CD4-positive, CD25-positive, alpha-beta regulatory T cell (primary cell): ENCODE data around the gene DAAM1. TPM values are rescaled to one million over a fixed set of nuclear protein-coding genes. Genes with fewer than 3 reads are reported as not detected.
A peak's percentile ranks its signal among the peaks of the same experiment; 100 is the strongest.

Experiments used
- ATAC-seq, 2 donors: fragments of 150-1000 bp; cut with Tn5 transposase; one replicate each; pipeline ENCODE4 v1.10.0; 2021; ENCODE audit warnings: low read depth in 2 of 2, moderate number of reproducible peaks in 2 of 2, moderate library complexity in 1 of 2
- DNase-seq, 3 donors: peaks; one replicate each; pipeline versions ENCODE4 v3.0.0 to v3.0.0-alpha.2; 2012 to 2022; ENCODE audit warnings: mixed read lengths in 1 of 3
- H3K27ac ChIP-seq: one replicate; pipeline ENCODE4 v1.7.0; 2013; ENCODE audit warnings: mild to moderate bottlenecking, low read length; ENCODE audit not compliant: insufficient read depth, poor library complexity, severe bottlenecking
- H3K27me3 ChIP-seq: one replicate; pipeline ENCODE4 v1.7.0; 2013; ENCODE audit warnings: low read length; ENCODE audit not compliant: control insufficient read depth, insufficient read depth
- H3K36me3 ChIP-seq: one replicate; pipeline ENCODE4 v1.7.0; 2013; ENCODE audit warnings: mild to moderate bottlenecking, low read length, moderate library complexity; ENCODE audit not compliant: control insufficient read depth, insufficient read depth
- H3K4me1 ChIP-seq: 2 replicates; pipeline ENCODE4 v1.7.0; 2013; ENCODE audit warnings: mild to moderate bottlenecking, low read length; ENCODE audit not compliant: insufficient read depth, control insufficient read depth, poor library complexity, severe bottlenecking
- H3K4me3 ChIP-seq: one replicate; pipeline ENCODE4 v1.7.0; 2013; ENCODE audit warnings: low read depth, mild to moderate bottlenecking, low read length, moderate library complexity
- H3K9me3 ChIP-seq, 2 experiments: 1 replicate in 1 of 2; 2 replicates in 1 of 2; pipeline ENCODE4 v1.7.0; 2013; ENCODE audit warnings: low read length in 2 of 2, mild to moderate bottlenecking in 1 of 2, moderate library complexity in 1 of 2; ENCODE audit not compliant: control insufficient read depth in 2 of 2
- H3K27ac Mint-ChIP-seq, 3 donors: one replicate each; pipeline ENCODE4 v1.8.0; 2020 to 2022; ENCODE audit warnings: mild to moderate bottlenecking in 3 of 3, mixed read lengths in 3 of 3, moderate library complexity in 2 of 3
- H3K27me3 Mint-ChIP-seq: one replicate; pipeline ENCODE4 v1.8.0; 2022; ENCODE audit warnings: mild to moderate bottlenecking, mixed read lengths
- H3K36me3 Mint-ChIP-seq: one replicate; pipeline ENCODE4 v1.8.0; 2020; ENCODE audit warnings: mixed read lengths
- H3K4me1 Mint-ChIP-seq, 4 donors: one replicate each; pipeline ENCODE4 v1.8.0; 2020 to 2022; ENCODE audit warnings: mixed read lengths in 4 of 4, mild to moderate bottlenecking in 1 of 4
- H3K4me3 Mint-ChIP-seq, 4 donors: one replicate each; pipeline ENCODE4 v1.8.0; 2020 to 2022; ENCODE audit warnings: mild to moderate bottlenecking in 4 of 4, mixed read lengths in 4 of 4, moderate library complexity in 3 of 4
- H3K9me3 Mint-ChIP-seq, 7 donors: one replicate each; pipeline ENCODE4 v1.8.0; 2020 to 2022; ENCODE audit warnings: mixed read lengths in 7 of 7, mild to moderate bottlenecking in 3 of 7, moderate library complexity in 2 of 7
- polyA plus RNA-seq, 4 donors: library from polyadenylated mRNA; unstranded; fragments of 300-500 nt; fragmentation: Illumina TruSeq; gene quantifications; one replicate each; pipeline ENCODE4 v1.2.3, GENCODE V29; 2021
- total RNA-seq: library from RNA; stranded (reverse); gene quantifications from one replicate; pipeline ENCODE4 v1.2.3, GENCODE V29; 2022

Gene DAAM1
- total and polyA plus RNA-seq, 5 donors from 2014 or later = 6.1 to 36.5 (median 11.2) TPM

GRCh38 chr14:59262717-59263454 is 74.4 kb downstream of the DAAM1 start:
- Mint-ChIP-seq H3K9me3 (peaks cover 0 to 3% (median 0%) of the 10 kb centered on the region in 7 donors), H3K27me3 (no peaks in the 10 kb centered on the region), H3K4me3 (no peak overlapping the region), H3K36me3 (peaks cover 39% of the 10 kb centered on the region), H3K4me1 (peaks cover 5 to 15% (median 11%) of the 10 kb centered on the region in 4 donors), H3K27ac (no peak overlapping the region)
- DNase-seq (no peak), ATAC-seq (no peak)
- Histone ChIP-seq H3K27me3 (no peaks in the 10 kb centered on the region), H3K36me3 (peaks cover 6% of the 10 kb centered on the region), H3K4me3 (no peak overlapping the region), H3K9me3 (no peaks in the 10 kb centered on the region), H3K27ac (no peak overlapping the region), H3K4me1 (no peaks in the 10 kb centered on the region)

GRCh38 chr14:59265808-59266207 is 77.3 kb downstream of the DAAM1 start:
- Mint-ChIP-seq H3K36me3 (peaks cover 58% of the 10 kb centered on the region), H3K9me3 (peaks cover 0 to 3% (median 0%) of the 10 kb centered on the region in 7 donors)
- peak; percentile 71 to 72 for ATAC-seq

GRCh38 chr14:59267046-59267445 is 78.6 kb downstream of the DAAM1 start:
- Mint-ChIP-seq H3K27me3 (no peaks in the 10 kb centered on the region), H3K4me1 (peaks cover 4 to 14% (median 8%) of the 10 kb centered on the region in 4 donors), H3K36me3 (peaks cover 58% of the 10 kb centered on the region), H3K4me3 (no peak overlapping the region), H3K27ac (no peak overlapping the region), H3K9me3 (peaks cover 0 to 3% (median 0%) of the 10 kb centered on the region in 7 donors)
- Histone ChIP-seq H3K36me3 (peaks cover 6% of the 10 kb centered on the region), H3K27me3 (no peaks in the 10 kb centered on the region), H3K4me3 (no peak overlapping the region), H3K4me1 (no peaks in the 10 kb centered on the region), H3K9me3 (no peaks in the 10 kb centered on the region), H3K27ac (no peak overlapping the region)
- ATAC-seq = no peak
- DNase-seq = peak in 1 of 3 donors; percentile 33

More at GRCh38 chr14:59265808-59266207, 77.3 kb downstream of the DAAM1 start:
- no peaks in the 10 kb centered on the region for H3K9me3 ChIP-seq
- H3K27me3 ChIP-seq = no peaks in the 10 kb centered on the region
- H3K36me3 ChIP-seq = peaks cover 6% of the 10 kb centered on the region
- no peaks in the 10 kb centered on the region for H3K4me1 ChIP-seq
- Mint-ChIP-seq H3K4me3 (peak overlapping the region in 1 of 4 donors; percentile 10), H3K4me1 (peaks cover 4 to 14% (median 9%) of the 10 kb centered on the region in 4 donors), H3K27me3 (no peaks in the 10 kb centered on the region), H3K27ac (peak overlapping the region in 2 of 3 donors; percentile 22 to 55)
- peak in 1 of 3 donors; percentile 48 for DNase-seq
- H3K27ac ChIP-seq = no peak overlapping the region
- no peak overlapping the region for H3K4me3 ChIP-seq

- H3K36me3 ChIP-seq = peaks cover 6% of the 10 kb centered on the region
- no peak overlapping the region for H3K27ac Mint-ChIP-seq
- DNase-seq (no peak), ATAC-seq (no peak)
- peaks cover 4 to 10% (median 7%) of the 10 kb centered on the region in 4 donors for H3K4me1 Mint-ChIP-seq
- peaks cover 0 to 3% (median 0%) of the 10 kb centered on the region in 7 donors for H3K9me3 Mint-ChIP-seq
- H3K36me3 Mint-ChIP-seq = peaks cover 53% of the 10 kb centered on the region
- no peaks in the 10 kb centered on the region for H3K27me3 ChIP-seq
- no peak overlapping the region for H3K27ac ChIP-seq
- H3K4me1 ChIP-seq = no peaks in the 10 kb centered on the region
- no peak overlapping the region for H3K4me3 Mint-ChIP-seq
- no peak overlapping the region for H3K4me3 ChIP-seq
- no peaks in the 10 kb centered on the region for H3K27me3 Mint-ChIP-seq
- no peaks in the 10 kb centered on the region for H3K9me3 ChIP-seq
Observed at GRCh38 chr14:59268011-59268410, 79.5 kb downstream of the DAAM1 start.

GRCh38 chr14:59268858-59269257 is 80.4 kb downstream of the DAAM1 start:
- Mint-ChIP-seq H3K9me3 (peaks cover 0 to 3% (median 0%) of the 10 kb centered on the region in 7 donors), H3K4me3 (no peak overlapping the region), H3K27ac (peak overlapping the region in 1 of 3 donors; percentile 51), H3K36me3 (peaks cover 46% of the 10 kb centered on the region), H3K4me1 (peaks cover 5 to 11% (median 8%) of the 10 kb centered on the region in 4 donors), H3K27me3 (no peaks in the 10 kb centered on the region)
- no peaks in the 10 kb centered on the region for H3K27me3 ChIP-seq
- H3K36me3 ChIP-seq = peaks cover 6% of the 10 kb centered on the region
- no peak for ATAC-seq
- no peaks in the 10 kb centered on the region for H3K9me3 ChIP-seq
- H3K4me3 ChIP-seq = no peak overlapping the region
- H3K4me1 ChIP-seq = no peaks in the 10 kb centered on the region
- H3K27ac ChIP-seq = no peak overlapping the region
- DNase-seq = no peak

- no peak overlapping the region for H3K4me3 Mint-ChIP-seq
- no peaks in the 10 kb centered on the region for H3K27me3 ChIP-seq
- peaks cover 40% of the 10 kb centered on the region for H3K36me3 Mint-ChIP-seq
- no peaks in the 10 kb centered on the region for H3K9me3 ChIP-seq
- H3K4me3 ChIP-seq = no peak overlapping the region
- peaks cover 0 to 3% (median 0%) of the 10 kb centered on the region in 7 donors for H3K9me3 Mint-ChIP-seq
- H3K27me3 Mint-ChIP-seq = no peaks in the 10 kb centered on the region
- H3K4me1 ChIP-seq = peaks cover 2% of the 10 kb centered on the region
- DNase-seq (no peak), ATAC-seq (no peak)
- no peak overlapping the region for H3K27ac ChIP-seq
- peak overlapping the region in 1 of 3 donors; percentile 51 for H3K27ac Mint-ChIP-seq
- peaks cover 9 to 14% (median 12%) of the 10 kb centered on the region in 4 donors for H3K4me1 Mint-ChIP-seq
- H3K36me3 ChIP-seq = peaks cover 6% of the 10 kb centered on the region
Observed at GRCh38 chr14:59269466-59269865, 81.0 kb downstream of the DAAM1 start.

GRCh38 chr14:59271256-59271655 is 82.8 kb downstream of the DAAM1 start:
- no peak overlapping the region for H3K4me3 Mint-ChIP-seq
- Histone ChIP-seq H3K27ac (no peak overlapping the region), H3K4me3 (no peak overlapping the region), H3K27me3 (no peaks in the 10 kb centered on the region), H3K4me1 (peaks cover 20% of the 10 kb centered on the region), H3K36me3 (peaks cover 3% of the 10 kb centered on the region), H3K9me3 (no peaks in the 10 kb centered on the region)
- DNase-seq (no peak), ATAC-seq (no peak)
- H3K27me3 Mint-ChIP-seq = no peaks in the 10 kb centered on the region
- peaks cover 17 to 26% (median 21%) of the 10 kb centered on the region in 4 donors for H3K4me1 Mint-ChIP-seq
- peaks cover 0 to 2% (median 0%) of the 10 kb centered on the region in 7 donors for H3K9me3 Mint-ChIP-seq
- H3K27ac Mint-ChIP-seq = no peak overlapping the region
- peaks cover 25% of the 10 kb centered on the region for H3K36me3 Mint-ChIP-seq
